HepG2 (cell line): Measurements from ENCODE around the gene CDK2AP2. TPM values are rescaled to one million over a fixed set of nuclear protein-coding genes. Genes with fewer than 3 reads are reported as not detected.
A peak's percentile ranks its signal among the peaks of the same experiment; 100 is the strongest.

ENCODE experiments used
- AHR ChIP-seq: IDR thresholded peaks from 2 replicates; pipeline ENCODE4 v1.6.1; 2018; ENCODE audit warnings: missing genetic modification reagents, missing compliant biosample characterization
- BRD4 ChIP-seq: sonication (generic); formaldehyde crosslinking; IDR thresholded peaks from 2 replicates; pipeline ENCODE4 v1.4.0; 2020; ENCODE audit warnings: missing genetic modification reagents
- CREB3 ChIP-seq: sonication (generic); formaldehyde crosslinking; IDR thresholded peaks from 2 replicates; pipeline ENCODE4 v1.5.0; 2020; ENCODE audit warnings: missing genetic modification reagents
- DMTF1 ChIP-seq: sonication (generic); formaldehyde crosslinking; IDR thresholded peaks from 2 replicates; pipeline ENCODE4 v1.4.0; 2020; ENCODE audit warnings: mild to moderate bottlenecking, missing genetic modification reagents
- EED ChIP-seq: sonication (generic); formaldehyde crosslinking; IDR thresholded peaks from 2 replicates; pipeline ENCODE4 v1.5.0; 2020; ENCODE audit warnings: mild to moderate bottlenecking, missing genetic modification reagents
- HDAC6 ChIP-seq: fragments of 200-600 bp; sonication (generic); IDR thresholded peaks from 2 replicates; pipeline ENCODE4 v1.7.0; 2017; ENCODE audit warnings: mild to moderate bottlenecking, antibody characterized with exemption, low read length, low read depth
- HHEX ChIP-seq: IDR thresholded peaks from 2 replicates; pipeline ENCODE4 v1.6.1; 2016; ENCODE audit warnings: control low read depth
- HNRNPL ChIP-seq: fragments of 200-400 bp; formaldehyde crosslinking; IDR thresholded peaks from 2 replicates; pipeline ENCODE4 v1.6.1; 2017; ENCODE audit warnings: mild to moderate bottlenecking, low read depth, low read length
- NCOA5 ChIP-seq: sonication (generic); formaldehyde crosslinking; IDR thresholded peaks from 2 replicates; pipeline ENCODE4 v1.4.0; 2020; ENCODE audit warnings: missing genetic modification reagents
- PHF20 ChIP-seq: sonication (generic); formaldehyde crosslinking; IDR thresholded peaks from 2 replicates; pipeline ENCODE4 v1.5.0; 2020; ENCODE audit warnings: mild to moderate bottlenecking, missing genetic modification reagents
- POLR2G ChIP-seq: fragments of 200-400 bp; formaldehyde crosslinking; IDR thresholded peaks from 2 replicates; pipeline ENCODE4 v1.6.1; 2018; ENCODE audit warnings: mild to moderate bottlenecking, low read depth, low read length, moderate library complexity
- PRDM4 ChIP-seq: sonication (generic); formaldehyde crosslinking; IDR thresholded peaks from 2 replicates; pipeline ENCODE4 v1.9.0; 2021; ENCODE audit warnings: missing genetic modification reagents, borderline replicate concordance
- U2AF2 ChIP-seq: fragments of 200-400 bp; formaldehyde crosslinking; IDR thresholded peaks from 2 replicates; pipeline ENCODE4 v1.6.1; 2017; ENCODE audit warnings: low read depth, mild to moderate bottlenecking, low read length
- ZBTB37 ChIP-seq: sonication (generic); formaldehyde crosslinking; IDR thresholded peaks from 2 replicates; pipeline ENCODE4 v1.4.0; 2020; ENCODE audit warnings: mild to moderate bottlenecking, missing genetic modification reagents
- ZC3H13 ChIP-seq: sonication (generic); formaldehyde crosslinking; IDR thresholded peaks from 2 replicates; pipeline ENCODE4 v1.8.1; 2023; ENCODE audit warnings: mild to moderate bottlenecking, missing genetic modification reagents, moderate library complexity
- ZFP62 ChIP-seq: sonication (generic); formaldehyde crosslinking; IDR thresholded peaks from 2 replicates; pipeline ENCODE4 v1.4.0; 2020; ENCODE audit warnings: missing genetic modification reagents
- ZNF101 ChIP-seq: sonication (generic); formaldehyde crosslinking; IDR thresholded peaks from 2 replicates; pipeline ENCODE4 v1.4.0; 2020; ENCODE audit warnings: mild to moderate bottlenecking, low read depth, missing genetic modification reagents, borderline replicate concordance
- ZNF232 ChIP-seq: sonication (generic); formaldehyde crosslinking; IDR thresholded peaks from 2 replicates; pipeline ENCODE4 v1.4.0; 2020; ENCODE audit warnings: missing genetic modification reagents, borderline replicate concordance
- ZNF510 ChIP-seq: sonication (generic); formaldehyde crosslinking; IDR thresholded peaks from 2 replicates; pipeline ENCODE4 v1.4.0; 2020; ENCODE audit warnings: low read depth, mild to moderate bottlenecking, missing genetic modification reagents
- ZNF776 ChIP-seq: sonication (generic); formaldehyde crosslinking; IDR thresholded peaks from 2 replicates; pipeline ENCODE4 v1.4.0; 2020; ENCODE audit warnings: mild to moderate bottlenecking, missing genetic modification reagents
- polyA plus RNA-seq, 8 experiments: library from polyadenylated mRNA; depleted of rRNA in 3 of 8; stranded (reverse) in 7 of 8; unstranded in 1 of 8; fragments of >200 nt; fragmentation: Illumina TruSeq in 4 of 8; extraction: Trizol in 4 of 8; gene quantifications; 2 replicates each; pipeline versions ENCODE4 v1.2.1 to v1.2.3, GENCODE V29; 2011 to 2016; ENCODE audit warnings: low read depth in 4 of 8, missing spikeins in 1 of 8, mixed read lengths in 1 of 8; ENCODE audit not compliant: insufficient read depth in 1 of 8
- total RNA-seq, 5 experiments: library from RNA; depleted of rRNA; stranded (reverse); fragments of >200 nt; fragmentation: Illumina TruSeq; extraction: Trizol; gene quantifications; 2 replicates each; pipeline ENCODE4 v1.2.3, GENCODE V29; 2016; ENCODE audit warnings: low read depth in 1 of 5

The CDK2AP2 gene
- total and polyA plus RNA-seq, 2 of the 13 experiments (the other 11 are each of a cell fraction or from before 2014, with no cell fraction given) = 15.0 to 23.2 TPM

- TF ChIP-seq ZNF232 (CRISPR knock-in tag) (no peak), ZNF776 (CRISPR knock-in tag) (no peak), ZC3H13 (CRISPR knock-in tag) (no peak), U2AF2 (peak; percentile 94), EED (CRISPR knock-in tag) (no peak), DMTF1 (CRISPR knock-in tag) (no peak), POLR2G (peak; percentile 46; the same call in 1 of the 2 replicates), HDAC6 (no peak), HNRNPL (no peak), ZBTB37 (CRISPR knock-in tag) (no peak), ZFP62 (no peak), NCOA5 (CRISPR knock-in tag) (no peak), PRDM4 (CRISPR knock-in tag) (no peak), AHR (CRISPR knock-in tag) (no peak), CREB3 (CRISPR knock-in tag) (no peak), ZNF510 (CRISPR knock-in tag) (peak; percentile 89; the same call in 1 of the 2 replicates), ZNF101 (CRISPR knock-in tag) (no peak), PHF20 (CRISPR knock-in tag) (peak; percentile 67), HHEX (CRISPR knock-in tag) (no peak), BRD4 (CRISPR knock-in tag) (peak; percentile 84; the same call in 1 of the 2 replicates)
These were observed 642 bp upstream of the CDK2AP2 start (continued) for GRCh38 chr11:67508486-67509121.
